ENCODE results near the gene FGFR2.

FGFR2 gene

DNA sequence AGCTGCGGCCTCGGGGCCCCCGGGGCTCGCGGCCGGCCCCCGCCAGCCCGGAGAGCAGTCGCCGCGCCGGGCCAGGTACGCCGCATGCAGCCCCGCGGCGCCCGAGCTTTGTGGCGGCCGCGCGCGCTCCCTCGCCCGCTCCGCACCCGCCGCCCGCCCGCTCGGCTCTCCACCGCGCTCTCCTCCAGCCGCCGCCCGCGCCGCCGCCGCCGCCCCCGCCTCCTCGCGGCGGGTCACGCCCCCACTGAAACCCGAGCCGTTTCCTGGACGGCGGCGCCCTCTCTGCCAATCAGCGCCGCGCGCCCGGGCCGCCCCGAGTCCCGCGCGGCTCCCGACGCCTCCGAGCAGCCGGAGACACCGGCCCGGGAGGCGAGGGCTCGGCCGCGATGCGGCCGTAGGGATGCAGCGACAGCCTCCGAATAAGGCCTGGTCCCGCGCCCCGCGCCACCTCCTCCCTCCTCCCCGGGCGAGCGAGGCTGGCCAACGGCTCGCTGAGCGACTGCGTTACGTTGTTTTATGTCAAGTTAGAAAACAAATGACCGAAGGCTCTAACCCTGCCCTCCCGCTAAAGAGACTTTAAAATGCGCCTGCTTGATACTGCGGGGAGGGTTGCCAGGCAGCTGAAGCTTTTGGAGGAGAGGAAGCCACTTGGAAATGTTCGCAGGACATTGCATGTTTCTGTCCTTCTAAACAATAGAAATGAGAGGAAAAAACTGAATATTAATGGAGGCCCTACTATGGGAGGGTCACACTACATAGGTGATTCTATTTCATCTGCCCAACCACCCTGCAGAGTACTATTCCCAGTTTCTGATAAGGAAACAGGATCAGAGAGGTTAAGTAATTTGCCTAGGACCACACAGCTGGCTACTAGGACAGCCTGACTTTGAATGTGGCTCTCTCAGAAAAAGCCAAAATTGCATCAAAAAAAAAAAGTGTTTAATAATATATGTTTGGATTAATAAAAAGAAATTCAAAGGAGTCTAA, at the start of gene FGFR2:
Gene FGFR2, minus strand, starts transcription at position 182 of the 987 bp plus-strand sequence. CDS start 4,627 bp downstream, outside the sequence.
- peak; percentile 93 for DNase-seq

DNA sequence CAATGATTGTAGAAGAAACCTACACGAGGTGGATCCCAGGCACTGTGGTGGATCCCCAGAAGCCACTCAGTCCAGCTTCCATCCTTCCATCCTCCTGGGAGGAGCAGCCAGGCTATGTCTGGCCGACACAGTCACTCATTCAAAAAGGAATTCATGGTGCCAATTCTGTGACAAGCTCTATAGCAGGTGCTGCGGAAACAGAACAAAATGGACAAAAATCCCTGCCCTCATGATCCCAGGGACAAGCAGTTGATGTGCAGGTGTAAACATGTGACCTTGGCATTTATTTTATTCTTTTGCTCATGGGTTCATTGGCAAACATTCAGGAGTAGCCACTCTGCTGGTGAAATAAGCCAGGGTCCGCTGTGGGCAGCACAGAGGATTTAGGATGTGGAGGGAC, 49.2 kb upstream of the FGFR2 start:
- DNase-seq = no peak

DNA sequence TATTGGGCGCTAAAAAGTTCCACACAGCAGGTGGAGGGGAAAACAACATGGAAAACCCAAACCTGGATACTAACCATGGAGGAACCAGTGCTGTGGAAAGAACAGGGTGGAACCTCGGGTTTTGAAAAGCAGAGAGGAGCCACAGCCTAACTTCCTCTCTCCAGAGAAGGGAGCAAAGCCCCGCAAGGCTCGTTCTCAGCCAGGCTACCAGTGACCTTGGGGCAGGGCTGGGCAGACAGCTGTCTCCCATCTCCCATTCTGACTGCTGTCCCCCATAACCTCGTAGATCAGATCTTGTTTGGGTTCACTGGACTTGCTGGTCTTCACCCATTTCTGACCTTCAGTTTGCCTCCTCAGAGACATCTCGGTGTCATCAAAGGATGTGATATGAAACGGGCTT, 47.5 kb upstream of the FGFR2 start:
- no peak for DNase-seq

DNA sequence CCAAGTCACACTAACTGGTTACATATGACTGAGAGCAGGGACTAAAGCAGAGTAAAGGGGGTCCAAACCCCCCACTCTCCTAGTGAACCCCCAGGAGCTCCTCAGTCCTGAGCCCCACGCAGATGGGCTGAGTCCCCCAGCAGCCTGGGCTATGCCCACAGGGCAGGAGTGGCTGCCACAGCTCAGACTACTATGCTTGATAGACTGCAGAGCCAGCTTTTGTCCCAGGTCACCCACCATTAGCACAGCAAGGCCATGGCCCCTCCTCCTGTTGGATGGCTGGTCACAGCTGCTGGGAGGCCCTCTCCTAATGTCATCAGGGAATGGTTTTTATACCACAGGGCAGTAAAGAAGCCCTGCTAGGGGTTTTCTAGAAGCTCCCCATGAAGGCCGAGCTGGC, 46.3 kb upstream of the FGFR2 start:
- DNase-seq = no peak

DNA sequence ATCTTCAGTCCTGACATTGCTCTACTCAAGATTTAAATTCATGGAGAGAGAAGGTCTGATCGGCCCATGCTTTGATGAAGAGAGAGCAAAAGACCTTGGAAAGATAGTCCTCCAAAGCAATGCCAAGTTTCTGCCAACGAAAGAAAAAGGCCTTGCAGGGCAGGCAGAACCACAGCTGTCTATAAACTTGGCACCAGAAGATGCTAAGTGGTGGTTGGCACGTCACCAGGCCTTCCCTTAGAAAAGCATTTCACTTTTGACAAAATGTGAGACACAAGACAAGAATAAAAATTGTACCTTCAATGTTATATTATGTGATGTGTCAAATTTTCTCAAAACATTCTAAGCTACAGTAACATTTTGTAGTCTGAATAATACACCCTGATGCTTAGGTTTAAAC, 42.0 kb upstream of the FGFR2 start:
- DNase-seq = no peak

DNA sequence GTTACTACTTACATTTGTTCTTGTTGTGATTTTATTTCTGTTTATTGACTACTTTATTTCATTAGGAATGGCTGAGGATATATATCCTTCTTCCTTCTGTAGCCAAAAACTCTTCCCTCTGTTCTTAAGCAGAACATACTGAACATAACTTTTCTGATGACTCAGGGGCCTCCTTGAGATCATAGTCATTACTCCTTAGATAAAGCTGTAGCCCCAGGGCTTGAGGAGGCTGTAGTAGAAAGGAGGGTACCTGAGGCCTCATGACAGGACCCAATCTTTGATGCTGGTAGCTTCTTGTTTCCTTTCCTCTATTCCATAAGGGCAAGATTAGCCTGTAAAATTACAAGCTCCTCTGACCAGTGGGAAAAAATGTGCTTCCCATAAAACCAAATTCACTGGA, 41.2 kb upstream of the FGFR2 start:
- DNase-seq = no peak

DNA sequence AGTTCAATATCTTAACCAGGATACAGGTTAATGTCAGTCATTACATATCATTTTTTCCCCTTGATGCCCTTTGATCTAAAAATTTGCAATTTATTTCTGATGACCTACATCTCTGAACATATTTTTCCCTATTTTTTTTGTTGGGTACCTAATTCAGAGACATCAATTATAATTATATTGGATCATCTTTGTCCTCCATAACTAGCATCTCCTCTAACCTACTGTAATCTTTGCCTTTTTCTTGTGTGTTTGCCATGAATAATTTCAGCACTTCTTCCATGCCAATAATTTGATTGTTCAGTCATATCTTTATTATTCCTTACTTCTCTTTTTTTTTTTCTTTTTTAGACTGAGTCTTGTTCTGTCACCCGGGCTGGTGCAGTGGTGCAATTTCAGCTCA, 39.2 kb upstream of the FGFR2 start:
- DNase-seq = no peak

DNA sequence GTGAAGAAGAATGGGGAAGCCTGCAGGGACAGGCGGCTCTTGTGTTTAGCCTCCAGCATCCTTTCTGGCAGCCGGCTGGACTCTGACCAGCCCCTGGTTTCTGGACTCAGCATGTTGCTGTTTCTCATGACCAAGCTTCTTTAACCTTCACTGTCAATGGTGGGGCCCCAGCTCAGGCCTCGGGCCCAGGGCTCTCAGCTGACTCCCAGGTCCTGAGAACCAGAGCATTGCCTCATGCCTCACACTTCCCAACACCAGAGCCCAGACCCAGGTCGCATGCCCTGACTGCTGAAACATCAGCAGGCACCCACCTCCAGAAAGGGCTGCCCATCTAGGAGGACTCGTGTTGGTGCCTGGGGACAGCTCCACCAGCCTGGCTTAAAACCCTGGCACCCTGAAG, 34.8 kb upstream of the FGFR2 start:
- no peak for DNase-seq

DNA sequence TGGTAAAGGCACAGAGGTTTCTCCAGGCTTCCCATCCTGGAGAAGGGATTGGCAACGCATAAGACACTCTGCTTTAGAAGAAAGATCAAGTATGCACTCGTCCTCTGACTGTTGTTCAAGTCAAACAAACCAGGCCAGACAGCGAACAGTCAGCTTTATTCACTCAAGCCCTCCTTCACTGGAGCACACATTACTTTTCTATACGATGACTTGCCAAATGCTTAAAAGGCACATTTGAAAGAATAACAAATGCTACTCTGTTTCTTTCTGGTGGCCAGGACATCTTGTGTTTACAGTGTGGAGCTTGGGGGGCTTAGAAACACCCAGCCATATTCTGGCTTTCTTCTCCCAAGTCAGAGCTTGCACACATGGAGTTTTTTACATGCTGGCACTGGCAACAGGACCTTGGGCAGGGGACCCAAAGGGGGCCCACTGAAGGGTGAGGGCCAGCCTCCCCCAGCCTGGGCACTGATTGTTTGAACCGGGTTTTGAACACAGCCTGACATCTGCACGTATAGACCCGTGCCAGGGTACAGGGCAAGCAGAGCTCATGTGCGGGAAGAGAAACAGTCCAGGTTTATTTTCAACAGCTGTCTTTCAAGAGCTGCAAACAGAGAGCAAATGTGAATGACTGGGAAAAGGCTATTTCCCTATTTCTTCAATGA, 33.3 kb upstream of the FGFR2 start:
- DNase-seq = no peak

DNA sequence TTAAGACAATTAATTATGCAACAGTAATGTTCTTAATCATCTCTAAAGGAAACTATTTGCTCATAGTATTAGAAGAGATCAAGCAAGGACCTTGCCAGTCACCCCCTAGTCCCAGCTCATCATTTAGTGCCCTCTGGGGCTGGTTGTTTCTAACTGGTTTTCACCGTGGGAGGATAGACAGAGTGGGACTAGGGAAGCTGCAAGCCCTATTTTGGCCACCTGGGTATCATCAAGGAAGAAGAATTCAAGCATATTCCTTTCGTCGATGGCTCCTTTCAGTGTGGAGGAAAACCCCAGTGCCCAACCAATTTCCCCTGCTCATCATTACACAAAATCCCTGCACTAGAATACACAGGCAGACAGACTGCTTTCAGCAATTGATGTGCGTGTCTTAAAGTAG, 30.6 kb upstream of the FGFR2 start:
- no peak for DNase-seq

DNA sequence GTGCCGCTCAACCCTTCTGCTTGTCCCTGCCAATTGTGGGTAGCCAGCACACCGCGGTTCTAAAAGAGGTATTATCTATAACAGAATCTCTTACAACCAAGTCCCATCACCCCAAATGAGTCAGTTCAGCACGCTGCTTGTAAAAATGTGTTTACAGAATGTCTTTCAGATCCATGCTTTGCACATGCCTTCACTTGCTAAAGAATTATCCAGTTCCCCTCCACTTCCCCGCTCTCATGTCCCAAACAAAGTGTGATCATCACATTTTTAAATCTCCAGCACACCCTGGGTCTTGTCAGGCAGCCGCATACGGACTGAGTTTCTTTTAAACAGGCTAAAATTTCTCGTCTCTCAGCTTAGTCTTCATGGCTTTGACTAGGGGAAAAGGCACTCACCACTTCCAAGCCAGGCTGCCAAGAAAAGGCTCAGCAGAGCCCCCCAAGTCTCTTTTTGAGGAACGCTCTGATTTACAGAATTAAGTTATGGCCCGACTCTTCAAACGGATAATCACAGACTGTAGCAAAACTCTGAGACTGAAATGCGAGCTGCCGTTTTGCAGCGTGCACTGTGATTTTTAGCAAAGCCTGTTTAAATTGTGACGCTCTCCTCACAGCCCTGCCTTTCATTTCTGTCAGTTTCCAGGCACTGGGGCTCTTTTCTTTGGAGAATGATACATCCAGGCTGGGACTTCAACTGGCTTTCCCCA, 29.8 kb upstream of the FGFR2 start:
- no peak for DNase-seq

DNA sequence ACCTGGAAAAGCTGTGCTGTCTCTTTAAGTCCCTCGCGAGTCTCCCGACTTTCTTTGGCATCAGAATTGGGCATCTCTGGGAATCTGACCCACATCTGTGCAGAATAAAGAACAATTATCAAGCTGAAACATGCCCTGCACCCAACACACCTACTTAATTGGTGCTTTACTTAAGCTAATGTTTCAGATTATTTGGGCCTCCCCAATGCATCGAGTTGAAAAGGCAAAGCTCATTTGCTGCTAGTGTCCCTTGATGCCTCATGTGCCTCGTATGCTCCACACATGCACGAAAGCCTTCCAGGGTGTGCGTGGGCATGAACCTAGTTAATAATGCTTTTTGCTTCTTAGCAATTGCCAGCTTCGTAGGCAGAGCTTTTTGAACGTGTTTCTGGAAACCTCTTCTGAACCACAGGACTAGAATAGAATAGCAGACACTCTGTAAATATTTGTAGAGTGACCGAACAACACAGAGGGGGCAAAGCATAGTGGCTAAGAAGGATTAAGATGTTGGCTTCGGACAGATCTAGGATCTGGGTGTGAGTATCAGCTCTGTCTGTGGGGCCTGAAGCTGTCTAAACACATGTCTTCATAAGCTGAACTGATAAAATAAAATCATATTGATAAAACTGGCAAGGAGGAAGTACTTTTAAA, 26.7 kb upstream of the FGFR2 start:
- DNase-seq = no peak

DNA sequence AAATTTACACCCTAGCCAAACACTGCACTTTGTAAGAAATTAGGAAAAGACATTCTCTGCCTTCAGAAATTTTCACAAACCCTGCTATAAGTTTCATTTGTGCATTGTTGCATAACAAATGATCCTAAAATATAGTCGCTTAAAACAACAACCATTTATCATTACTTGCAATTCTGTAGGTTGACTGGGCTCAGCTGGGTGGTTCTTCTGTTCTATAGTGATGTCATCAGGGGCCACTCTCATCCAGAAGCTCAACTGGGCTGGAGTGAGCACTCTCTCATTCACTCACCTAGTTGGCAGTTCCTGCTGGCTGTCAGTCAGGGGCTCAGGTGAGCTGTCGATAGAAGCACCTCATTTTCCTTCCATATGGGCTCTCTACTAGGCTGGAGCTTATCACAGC, 20.7 kb upstream of the FGFR2 start:
- DNase-seq = no peak

DNA sequence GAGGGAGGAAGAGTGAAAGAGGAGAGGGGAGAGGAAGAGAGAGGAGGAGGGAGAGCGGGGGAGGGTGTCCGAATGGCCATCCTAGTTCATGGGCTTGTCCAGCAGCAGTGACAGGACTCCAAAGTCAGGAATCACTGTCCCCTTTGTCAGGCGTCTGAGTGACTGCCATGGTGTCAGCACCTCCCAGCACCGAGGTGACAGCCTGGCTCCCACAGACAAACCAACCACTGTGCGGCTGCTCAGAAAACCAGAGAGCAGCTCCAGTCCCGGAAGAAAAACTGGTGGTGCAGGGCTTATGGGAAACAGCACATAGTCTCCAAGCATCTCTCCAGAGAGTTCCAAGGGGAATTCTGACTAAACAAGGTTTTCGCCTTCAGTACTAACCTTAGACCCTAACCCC, 18.9 kb upstream of the FGFR2 start:
- DNase-seq = no peak

DNA sequence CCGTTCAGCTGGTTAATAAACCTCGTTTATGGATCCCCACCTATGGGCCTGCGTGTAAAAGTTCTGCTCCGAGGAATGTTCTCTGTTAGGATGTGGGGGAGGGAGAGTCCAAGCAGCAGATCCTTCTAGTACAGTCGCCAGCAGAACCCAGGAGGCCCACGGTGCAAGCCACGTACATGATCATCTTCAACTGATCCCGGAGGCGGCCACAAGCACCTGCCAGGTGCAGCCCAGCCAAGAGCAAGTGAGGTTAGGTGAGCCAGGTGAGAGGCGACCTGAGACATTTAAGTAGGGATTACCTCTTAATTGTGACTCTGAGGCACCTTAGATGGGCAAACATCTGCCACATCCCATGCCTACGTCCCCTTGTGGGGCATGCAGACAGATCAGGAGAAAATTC, 18.0 kb upstream of the FGFR2 start:
- DNase-seq = no peak

DNA sequence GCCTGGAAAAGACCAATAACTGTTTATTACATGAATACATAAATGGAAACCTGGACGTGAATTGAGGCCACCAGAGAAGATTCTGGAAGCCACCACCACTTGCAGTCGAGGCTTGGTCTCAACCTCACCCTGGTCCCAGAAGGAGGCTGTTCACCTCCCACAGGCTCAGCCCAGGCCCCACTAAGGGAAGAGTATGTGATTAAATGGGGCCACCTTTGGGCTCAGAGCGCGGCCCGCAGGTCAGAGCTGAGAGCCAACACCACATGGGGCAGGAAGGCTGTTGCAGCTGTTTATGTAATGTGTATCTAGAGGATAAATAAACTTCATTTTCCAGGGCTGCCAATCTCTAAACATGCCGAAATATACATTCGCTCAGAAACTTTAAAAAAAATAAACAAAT, 17.6 kb upstream of the FGFR2 start:
- no peak for DNase-seq

DNA sequence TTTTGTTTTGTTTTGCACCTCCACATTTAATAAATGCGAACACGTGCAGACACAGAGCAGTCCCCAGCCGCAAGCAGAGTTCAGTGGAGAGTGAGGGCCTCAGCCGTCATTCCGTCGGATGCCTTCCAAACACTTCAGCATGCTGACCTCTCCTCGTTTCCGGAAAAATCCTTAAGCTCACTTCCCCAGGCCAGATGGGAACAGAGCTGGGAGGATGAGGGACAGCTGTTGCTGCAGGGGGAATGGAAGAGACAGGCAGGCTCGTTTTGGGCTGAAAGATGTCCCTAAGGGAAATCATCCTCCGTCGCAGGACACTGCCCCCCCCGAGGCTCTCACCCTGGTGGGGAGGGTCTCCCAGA, 17.2 kb upstream of the FGFR2 start:
- DNase-seq = no peak

DNA sequence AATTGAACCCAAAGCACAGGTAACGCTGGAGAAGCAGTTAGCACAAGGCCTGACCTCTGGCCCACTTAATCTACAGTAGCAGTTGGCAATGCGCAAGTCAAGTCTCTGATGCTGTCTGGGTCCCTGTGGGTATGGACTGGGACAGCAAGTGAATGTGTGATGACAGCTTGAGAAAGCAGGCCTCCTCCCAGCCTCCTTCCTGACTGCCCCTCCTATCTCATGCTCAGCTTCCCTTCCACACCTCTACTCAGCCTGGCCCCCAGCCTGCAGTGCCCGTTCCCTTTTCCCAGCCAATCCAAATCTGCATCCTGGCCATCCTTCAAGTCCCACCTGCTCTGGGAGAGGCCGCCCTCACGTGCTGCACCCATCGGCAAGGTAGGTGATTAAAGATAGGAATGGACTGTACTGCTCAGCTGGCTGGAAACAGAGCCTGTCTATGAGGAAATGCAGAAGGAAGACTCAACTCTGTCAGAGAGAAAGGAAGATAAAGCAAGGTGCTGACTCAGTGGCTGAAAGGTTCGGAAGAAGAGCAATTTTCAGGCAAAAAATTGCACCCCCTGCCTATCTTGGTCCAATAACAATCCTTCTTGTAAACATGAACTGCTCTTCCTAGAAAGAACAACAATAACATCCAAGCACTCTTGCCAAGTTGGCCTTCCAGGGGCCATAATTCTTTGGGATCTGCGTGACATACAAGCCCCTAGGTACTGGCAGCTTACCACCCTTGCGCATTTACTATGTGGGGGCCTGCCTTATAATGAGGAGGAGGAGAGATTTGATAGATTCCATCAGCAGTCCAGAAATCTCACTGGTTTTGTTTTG, 16.6 kb upstream of the FGFR2 start:
- no peak for DNase-seq

DNA sequence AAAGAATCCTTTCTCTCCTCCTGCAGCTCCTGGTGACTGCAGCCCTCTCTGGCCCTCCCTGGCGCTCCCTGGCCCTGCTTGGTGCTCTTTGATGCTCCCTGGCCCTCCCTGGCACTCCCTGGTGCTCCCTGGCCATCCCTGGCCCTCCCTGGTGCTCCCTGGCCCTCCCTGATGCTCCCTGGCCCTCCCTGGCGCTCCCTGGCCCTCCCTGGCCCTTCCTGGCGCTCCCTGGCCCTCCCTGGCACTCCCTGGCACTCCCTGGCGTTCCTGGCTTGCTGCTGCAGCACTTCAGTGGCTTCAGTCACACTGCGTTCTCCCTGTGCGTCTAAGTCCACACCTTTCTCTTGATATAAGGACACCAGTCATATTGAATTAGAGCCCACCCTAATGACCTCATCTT, 15.2 kb upstream of the FGFR2 start:
- no peak for DNase-seq

DNA sequence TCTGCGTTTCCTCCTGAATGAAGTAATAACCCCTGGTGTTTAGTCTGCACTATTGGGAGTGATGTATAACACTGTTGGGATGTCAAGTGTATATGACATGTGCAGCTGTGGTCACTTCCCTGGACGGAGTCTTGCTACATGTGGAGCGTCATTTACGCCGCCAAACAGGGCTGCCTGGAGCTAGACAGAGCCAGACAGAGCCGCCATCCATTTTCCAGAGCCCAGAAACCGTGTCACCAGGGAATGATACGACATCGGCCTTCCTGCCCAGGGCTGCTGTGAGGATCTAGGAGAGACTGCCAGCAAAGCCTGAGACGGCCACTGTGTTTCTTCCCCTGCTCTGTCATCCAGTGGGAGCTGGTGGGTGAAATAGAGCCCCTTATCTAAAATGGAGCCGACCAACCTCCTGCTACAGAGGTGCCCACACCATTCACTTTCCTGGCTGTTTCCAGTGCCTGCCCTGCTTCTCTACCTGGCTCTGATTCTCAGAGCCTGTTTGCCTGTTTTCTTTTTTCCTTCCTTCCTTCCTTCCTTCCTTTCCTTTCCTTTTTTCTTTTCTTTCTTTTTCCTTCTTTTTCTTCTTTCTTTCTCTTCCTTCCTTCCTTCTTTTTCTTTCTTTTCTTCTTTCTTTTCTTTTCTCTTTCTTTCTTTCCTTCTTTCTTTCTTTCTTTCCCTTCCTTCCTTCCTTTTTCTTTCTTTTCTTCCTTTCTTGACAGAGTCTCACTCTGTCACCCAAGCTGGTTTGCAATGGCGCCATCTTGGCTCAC, 13.3 kb upstream of the FGFR2 start:
- DNase-seq = no peak

DNA sequence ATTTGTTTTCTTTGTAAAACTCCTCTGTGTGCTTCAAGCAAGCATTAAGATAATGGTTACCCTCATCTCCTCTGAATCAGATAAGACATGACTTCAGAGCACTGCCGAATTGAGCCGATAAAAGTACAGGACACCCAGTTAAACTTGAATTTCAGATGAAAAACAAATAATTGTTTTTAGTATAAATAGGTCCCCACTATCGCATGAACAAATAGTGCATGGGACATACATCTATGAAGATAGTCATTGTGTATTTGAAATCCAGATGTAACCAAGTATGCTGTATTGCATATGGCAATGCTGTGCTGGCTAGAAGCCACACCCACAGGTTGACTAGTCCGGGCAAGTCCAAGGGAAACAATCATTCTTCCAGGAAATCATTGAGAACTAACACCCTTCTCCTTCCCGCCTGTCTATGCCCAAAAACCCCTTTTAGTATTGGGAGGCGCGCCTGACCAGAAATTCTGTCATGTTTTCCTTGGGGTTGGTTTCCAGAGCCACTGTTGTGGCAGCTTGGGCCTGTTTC, 12.6 kb upstream of the FGFR2 start:
- no peak for DNase-seq
